Measurements from ENCODE around the gene PPIP5K2. TPM values are rescaled to one million over a fixed set of nuclear protein-coding genes. Genes with fewer than 3 reads are reported as not detected.

The PPIP5K2 gene
- 142 TPM for total RNA-seq

GRCh38 chr5:103119765-103120606, at the start of gene PPIP5K2, which contains the start of gene GIN1:
TSS of gene PPIP5K2 (plus strand) at chr5:103120301. CDS start at chr5:103129590, 9,289 bp downstream.
TSS of gene GIN1 (minus strand) at chr5:103120138. CDS start at chr5:103108707, 11,431 bp downstream.

GRCh38 chr5:103258368-103258956, 138.4 kb downstream of the PPIP5K2 start, which contains the start of gene MACIR:
TSS of gene MACIR (plus strand) at chr5:103258763. CDS start at chr5:103275920, 17,157 bp downstream.

Other genes starting within 250 kb of the PPIP5K2 start
- gene GIN1, start 163 bp upstream of the PPIP5K2 start, total RNA-seq, result 14.3 TPM
- gene MACIR, start 138.5 kb downstream of the PPIP5K2 start, total RNA-seq, result 70.1 TPM

Measured in diencephalon (tissue), 1 donor.